ENCODE measurements around the gene KCNJ12.
"Not testable (repeated sequence)": the region's sequence is repeated elsewhere in the genome, so short reads cannot be mapped to it uniquely, and the experiment has no call there.

The KCNJ12 gene

DNA sequence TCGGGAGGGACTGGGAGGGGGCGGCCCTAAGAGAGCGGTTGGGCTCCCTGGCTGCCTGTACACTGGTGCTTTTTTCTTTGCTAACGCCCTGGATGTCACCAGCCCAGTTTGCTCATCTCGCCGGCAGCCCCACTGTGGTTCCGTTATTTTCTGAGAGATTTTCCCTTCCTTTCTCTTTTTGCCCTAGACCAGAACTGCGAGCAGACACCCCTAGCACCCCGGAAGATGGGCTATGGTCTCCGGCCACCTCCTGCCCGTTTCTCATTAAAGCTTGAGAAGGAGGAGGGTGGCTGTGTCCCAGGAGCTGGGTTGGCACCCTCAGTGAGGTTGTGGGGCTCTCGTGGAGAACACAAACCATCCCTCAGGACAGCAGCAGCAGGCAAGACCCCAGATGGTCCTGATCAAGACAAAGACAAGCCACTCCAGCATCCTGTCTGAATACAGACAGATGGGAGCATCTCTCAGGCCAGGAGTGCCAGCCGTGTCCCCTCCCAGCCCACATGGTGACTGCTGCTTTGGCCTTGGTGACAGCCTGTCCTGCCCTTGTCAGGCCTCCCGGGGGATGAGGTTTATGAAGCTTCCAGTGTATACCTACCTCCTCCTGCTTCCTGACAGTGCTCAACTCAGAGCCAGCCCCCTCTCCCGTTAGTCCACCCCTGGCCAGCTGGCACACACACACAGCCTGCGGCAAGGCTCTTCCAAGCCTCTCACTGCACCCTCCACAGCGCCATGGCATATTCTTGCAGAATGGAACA lies 77.2 kb downstream of the KCNJ12 start:
- DNase-seq, result peak; percentile 75

- DNase-seq, result not testable (repeated sequence)
Observed at GRCh38 chr17:21454006-21454405, 77.8 kb downstream of the KCNJ12 start.

- DNase-seq, result no peak
Observed at GRCh38 chr17:21454441-21454840, 78.3 kb downstream of the KCNJ12 start.

- no peak for DNase-seq
Observed at GRCh38 chr17:21455761-21456160, 79.6 kb downstream of the KCNJ12 start.

GRCh38 chr17:21456449-21456848 lies 80.3 kb downstream of the KCNJ12 start:
- DNase-seq, result not testable (repeated sequence)

GRCh38 chr17:21457051-21458026 lies 81.2 kb downstream of the KCNJ12 start:
- peak; percentile 62 for DNase-seq

GRCh38 chr17:21458054-21458453 lies 81.9 kb downstream of the KCNJ12 start:
- DNase-seq, result no peak

- DNase-seq, result no peak
Observed at GRCh38 chr17:21459536-21459935, 83.4 kb downstream of the KCNJ12 start.

DNA sequence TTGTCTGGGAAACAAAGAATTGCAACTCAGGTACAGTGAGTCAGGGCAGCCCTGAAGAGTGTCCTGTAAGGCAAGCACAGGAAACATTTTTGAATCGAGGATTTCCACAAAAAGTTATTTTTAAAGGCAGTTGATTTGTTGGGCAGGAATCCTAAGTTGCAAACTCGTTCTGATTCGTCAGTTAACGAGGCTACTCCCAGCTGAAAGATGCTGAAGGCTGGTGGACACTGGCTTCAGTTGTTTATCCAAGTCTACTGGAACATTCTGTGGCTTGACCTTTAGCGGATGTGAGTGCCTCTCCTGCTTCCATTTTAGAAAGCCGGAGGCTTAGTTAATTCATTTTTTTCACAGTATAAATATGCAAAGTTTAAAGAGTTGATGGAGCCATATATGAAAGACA lies 84.2 kb downstream of the KCNJ12 start:
- no peak for DNase-seq

- DNase-seq, result peak; percentile 27
Observed at GRCh38 chr17:21462237-21462636, 86.1 kb downstream of the KCNJ12 start.

DNA sequence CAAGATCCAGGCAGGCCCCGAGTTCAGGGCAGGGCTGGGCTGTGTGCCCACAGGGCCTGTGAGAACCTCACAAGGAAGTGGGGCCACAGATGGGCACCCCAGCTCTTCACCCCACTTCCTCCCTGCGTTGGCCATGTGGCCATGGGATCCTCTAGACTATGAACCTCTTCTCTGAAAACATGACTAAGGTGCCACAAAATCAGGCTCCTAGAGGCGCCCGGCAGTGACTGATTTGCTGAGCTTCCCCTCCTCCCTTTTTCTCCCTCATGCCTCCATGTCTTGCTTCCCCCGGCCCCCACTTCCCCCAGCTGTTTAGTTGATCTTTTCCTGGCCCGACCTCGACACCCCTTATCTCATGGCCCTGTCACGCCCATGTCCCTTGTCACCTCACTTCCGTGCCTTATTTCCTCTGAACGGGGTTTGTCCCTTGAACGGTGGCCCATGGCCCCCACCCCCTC lies 87.1 kb downstream of the KCNJ12 start:
- DNase-seq, result no peak

- DNase-seq, result no peak
Observed at GRCh38 chr17:21463779-21464407, 87.7 kb downstream of the KCNJ12 start.

DNA sequence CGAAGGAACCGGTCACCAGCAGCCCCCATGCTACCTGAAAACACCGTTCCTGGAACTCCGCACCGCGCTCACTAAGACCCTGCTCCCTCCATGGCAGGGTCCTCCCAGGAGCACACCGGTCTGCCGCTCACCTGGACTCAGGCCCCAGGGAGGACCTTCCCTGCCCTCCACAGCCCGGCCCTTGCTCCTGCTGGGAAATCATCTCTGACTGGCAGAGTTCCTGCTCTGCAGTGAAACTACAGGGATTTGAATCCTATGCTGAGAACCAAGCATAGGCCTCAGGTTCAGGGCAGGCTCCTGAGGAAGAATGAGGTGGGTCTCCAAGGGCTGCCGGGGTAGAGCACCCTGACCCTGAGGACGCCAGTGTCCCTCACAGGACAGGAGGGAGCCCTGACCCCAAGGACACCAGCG lies 88.5 kb downstream of the KCNJ12 start:
- DNase-seq, result no peak

- DNase-seq, result no peak
Observed at GRCh38 chr17:21466550-21466949, 90.4 kb downstream of the KCNJ12 start.

DNA sequence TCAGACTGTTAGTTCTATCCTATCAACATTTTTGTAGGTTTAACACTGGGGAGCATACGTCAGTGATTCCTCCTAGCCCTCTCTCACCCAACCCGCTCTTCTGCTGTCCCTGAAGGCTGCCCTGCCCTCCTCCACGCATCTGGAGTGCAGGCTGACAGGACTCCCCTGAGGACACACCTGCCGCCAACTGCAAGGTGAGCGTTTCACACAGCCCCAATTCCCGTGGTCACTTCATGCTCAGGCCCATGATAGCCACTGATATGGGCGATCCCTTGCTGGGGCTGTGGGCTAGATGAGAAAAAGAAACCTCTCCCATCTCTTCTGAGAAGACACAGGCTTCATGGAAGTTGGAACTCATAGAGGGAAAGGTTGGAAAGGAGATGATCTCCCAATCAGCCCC lies 91.0 kb downstream of the KCNJ12 start:
- DNase-seq, result no peak

DNA sequence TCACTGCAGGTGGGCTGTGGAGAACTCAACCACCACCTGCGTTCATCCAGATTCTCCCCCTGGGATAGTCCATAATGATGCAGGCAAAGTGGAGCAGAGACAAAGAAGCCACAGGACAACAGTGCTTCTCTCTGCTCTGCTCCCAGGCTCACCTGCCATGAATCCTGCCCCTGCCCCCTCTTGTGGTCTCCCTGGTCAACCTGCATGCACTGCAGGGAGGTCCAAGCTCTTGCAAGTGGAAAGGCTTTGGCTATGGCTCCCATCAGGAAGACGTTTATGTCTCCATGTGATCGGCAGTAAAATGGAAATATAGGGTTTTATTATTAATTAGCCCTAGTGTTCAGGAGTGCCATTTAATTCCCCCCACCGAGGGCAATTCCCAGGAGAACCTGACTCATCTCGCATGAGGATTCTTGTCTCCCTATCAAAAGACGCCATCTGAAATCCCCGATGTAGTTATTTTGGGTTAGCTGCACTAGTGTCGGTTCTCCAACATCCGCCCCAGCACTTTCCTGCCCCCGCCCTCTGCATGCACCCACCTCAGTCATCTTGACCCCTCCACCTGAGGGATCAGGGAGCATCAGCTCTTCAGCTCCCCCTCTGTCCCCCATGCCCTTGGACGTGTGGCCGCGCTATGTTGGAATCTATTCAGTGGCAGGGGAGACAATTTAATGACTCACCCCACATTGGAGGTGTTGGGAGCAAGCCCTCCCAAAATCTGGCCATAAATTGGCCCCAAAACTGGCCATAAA lies 91.8 kb downstream of the KCNJ12 start:
- no peak for DNase-seq

Data from NCI-H2171 treated with DMSO at 0.1 percent for 48 hours (cell line).